Left ventricle myocardium inferior (tissue), 1 donor: ENCODE data around the gene PPCS. TPM values are rescaled to one million over a fixed set of nuclear protein-coding genes. Genes with fewer than 3 reads are reported as not detected.
A peak's percentile ranks its signal among the peaks of the same experiment; 100 is the strongest.

Experiments
- DNase-seq: peaks from one replicate; pipeline ENCODE4 v3.0.0-alpha.2; 2020
- H3K27ac ChIP-seq: fragments of 200-600 bp; replicated peaks from 2 replicates; pipeline ENCODE4 v1.8.0; 2021
- H3K27me3 ChIP-seq: fragments of 200-600 bp; 2 replicates; pipeline ENCODE4 v1.8.0; 2021; ENCODE audit warnings: low read depth
- H3K36me3 ChIP-seq: fragments of 200-600 bp; 2 replicates; pipeline ENCODE4 v1.8.0; 2021
- H3K4me1 ChIP-seq: fragments of 200-600 bp; 2 replicates; pipeline ENCODE4 v1.8.0; 2021
- H3K4me3 ChIP-seq: fragments of 200-600 bp; 2 replicates; pipeline ENCODE4 v1.8.0; 2021; ENCODE audit warnings: mild to moderate bottlenecking, moderate library complexity
- H3K9me3 ChIP-seq: fragments of 200-600 bp; replicated peaks from 2 replicates; pipeline ENCODE4 v1.8.0; 2021
- CTCF ChIP-seq: fragments of 200-600 bp; IDR thresholded peaks from 2 replicates; pipeline ENCODE4 v1.8.0; 2021; ENCODE audit warnings: antibody characterized with exemption, mild to moderate bottlenecking, borderline replicate concordance
- intact Hi-C: fragments of 100-400 bp; cut with micrococcal nuclease; formaldehyde crosslinking; loops from one replicate; pipeline ENCODE4 v1.11.0; 2022
- total RNA-seq: library from RNA; stranded (reverse); fragmentation: NEBNext Ultra II Directional; extraction: Animal tissue kit (Norgen Biotek cat#: 25700); gene quantifications from one replicate; pipeline ENCODE4 v1.2.1, GENCODE V29; 2021
- donor health status: DM: no; HTN: yes; CAD: no; lungs with severe emphysema.

Gene PPCS
- total RNA-seq, 1 donor from 2014 or later = 33.9 TPM

DNA sequence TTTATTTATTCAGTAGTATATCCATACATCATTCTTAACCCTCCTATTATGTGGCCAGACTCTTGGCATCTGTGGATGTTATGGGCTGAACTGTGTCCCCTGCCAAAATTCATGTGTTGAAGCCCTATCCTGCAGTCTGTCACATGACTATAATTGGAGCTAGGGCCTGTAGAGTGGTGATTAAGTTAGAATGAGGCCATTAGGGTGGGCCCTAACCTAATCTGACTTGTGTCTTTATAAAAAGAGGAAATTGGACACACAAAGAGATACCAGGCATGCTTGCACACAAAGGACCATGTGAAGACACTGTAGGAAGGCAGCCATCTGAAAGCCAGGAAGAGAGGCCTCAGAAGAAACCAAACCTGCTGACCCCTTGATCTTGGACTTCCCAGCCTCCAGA lies 7.1 kb upstream of the PPCS start:
- no peak for DNase-seq
- intact Hi-C loops = no loop called here
- no peak for TF ChIP-seq CTCF
- Histone ChIP-seq H3K4me3 (no peak overlapping the region), H3K36me3 (no peaks in the 10 kb centered on the region), H3K9me3 (no peaks in the 10 kb centered on the region), H3K4me1 (no peaks in the 10 kb centered on the region), H3K27me3 (no peaks in the 10 kb centered on the region), H3K27ac (no peak overlapping the region)

GRCh38 chr1:42450061-42450460 lies 6.3 kb upstream of the PPCS start:
- intact Hi-C loops = loop anchor here (10.0 kb wide), 1 partner anchor 115 kb away; the partner anchor contains the start of gene FOXJ3
- DNase-seq = no peak
- Histone ChIP-seq H3K9me3 (no peaks in the 10 kb centered on the region), H3K4me3 (no peak overlapping the region), H3K4me1 (no peaks in the 10 kb centered on the region), H3K36me3 (no peaks in the 10 kb centered on the region), H3K27ac (no peak overlapping the region), H3K27me3 (no peaks in the 10 kb centered on the region)
- no peak for TF ChIP-seq CTCF

GRCh38 chr1:42453386-42453785 lies 3.0 kb upstream of the PPCS start:
- H3K4me3 ChIP-seq = no peak overlapping the region
- H3K36me3 ChIP-seq = no peaks in the 10 kb centered on the region
- TF ChIP-seq CTCF = no peak
- intact Hi-C loops = loop anchor here (10.0 kb wide), 1 partner anchor 119 kb away; the partner anchor contains the start of gene FOXJ3
- H3K9me3 ChIP-seq = no peaks in the 10 kb centered on the region
- DNase-seq = no peak
- H3K27me3 ChIP-seq = no peaks in the 10 kb centered on the region
- no peak overlapping the region for H3K27ac ChIP-seq
- H3K4me1 ChIP-seq = peaks cover 30% of the 10 kb centered on the region

DNA sequence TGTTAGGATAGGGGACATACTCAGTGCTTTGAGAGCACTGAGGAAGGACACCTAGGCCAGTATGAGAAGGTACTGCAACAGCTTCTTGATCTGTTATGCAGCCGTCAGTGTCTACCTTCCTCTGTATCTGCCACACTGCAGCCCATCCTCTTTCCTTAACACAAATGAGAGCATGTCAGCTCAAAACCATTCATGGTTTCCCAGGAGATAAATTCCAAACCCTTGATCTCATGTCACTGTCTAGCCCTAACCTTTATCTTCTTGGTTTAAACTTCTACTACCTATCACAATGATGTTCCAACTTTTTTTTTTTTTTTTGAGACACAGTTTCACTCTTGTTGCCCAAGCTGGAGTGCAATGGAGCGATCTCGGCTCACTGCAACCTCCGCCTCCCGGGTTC lies 1.9 kb upstream of the PPCS start:
- Histone ChIP-seq H3K36me3 (peaks cover 7% of the 10 kb centered on the region), H3K27me3 (no peaks in the 10 kb centered on the region), H3K27ac (no peak overlapping the region), H3K4me1 (peaks cover 30% of the 10 kb centered on the region), H3K9me3 (no peaks in the 10 kb centered on the region), H3K4me3 (no peak overlapping the region)
- DNase-seq = no peak
- TF ChIP-seq CTCF = no peak
- intact Hi-C loops = loop anchor here (10.0 kb wide), 1 partner anchor 120 kb away; the partner anchor contains the start of gene FOXJ3

- DNase-seq = no peak
- no peaks in the 10 kb centered on the region for H3K27me3 ChIP-seq
- peaks cover 22% of the 10 kb centered on the region for H3K36me3 ChIP-seq
- intact Hi-C loops = loop anchor here (10.0 kb wide), 1 partner anchor 122 kb away; the partner anchor contains the start of gene FOXJ3
- peak overlapping the region; percentile 99 for H3K4me3 ChIP-seq
- no peak for TF ChIP-seq CTCF
- no peaks in the 10 kb centered on the region for H3K9me3 ChIP-seq
- peak overlapping the region; percentile 98 for H3K27ac ChIP-seq
- H3K4me1 ChIP-seq = peaks cover 30% of the 10 kb centered on the region
Measured at GRCh38 chr1:42456754-42457089, 379 bp downstream of the PPCS start.
